Inflammatory macrophage (primary cell): ENCODE measurements around the gene FBRS.
"Not testable (repeated sequence)": the region's sequence is repeated elsewhere in the genome, so short reads cannot be mapped to it uniquely, and the experiment has no call there.

ENCODE experiments used
- DNase-seq, 2 donors: peaks; one replicate each; pipeline ENCODE4 v3.0.0-alpha.2; 2020 to 2022

FBRS gene

GRCh38 chr16:30698816-30699614 is 40.8 kb downstream of the FBRS start, which contains the start of gene SRCAP:
TSS of gene SRCAP (plus strand) at chr16:30699171. CDS start at chr16:30700825, 1,654 bp downstream.
- DNase-seq = peak; percentile 86 to 89

- no peak for DNase-seq
These were observed 41.4 kb downstream of the FBRS start for GRCh38 chr16:30699615-30700099.

GRCh38 chr16:30700491-30700890 is 42.3 kb downstream of the FBRS start:
- no peak for DNase-seq

- DNase-seq = no peak
These were observed 42.7 kb downstream of the FBRS start for GRCh38 chr16:30700971-30701370.

GRCh38 chr16:30703071-30703470 is 44.8 kb downstream of the FBRS start:
- DNase-seq = not testable (repeated sequence)

GRCh38 chr16:30703971-30704370 is 45.7 kb downstream of the FBRS start:
- DNase-seq = no peak

GRCh38 chr16:30706046-30706445 is 47.8 kb downstream of the FBRS start:
- DNase-seq = no peak

- no peak for DNase-seq
These were observed 52.7 kb downstream of the FBRS start for GRCh38 chr16:30710971-30711370.

- no peak for DNase-seq
These were observed 53.5 kb downstream of the FBRS start for GRCh38 chr16:30711712-30712111.

GRCh38 chr16:30715750-30716445 is 57.7 kb downstream of the FBRS start:
- peak; percentile 88 to 91 for DNase-seq

- DNase-seq = no peak
These were observed 61.9 kb downstream of the FBRS start for GRCh38 chr16:30720086-30720485.
